Nephron progenitor cell (in vitro differentiated cells): ENCODE data around the gene FAM180A.
"Not testable (repeated sequence)": the region's sequence is repeated elsewhere in the genome, so short reads cannot be mapped to it uniquely, and the experiment has no call there.

Experiments
- DNase-seq: peaks from one replicate; pipeline ENCODE4 v3.0.0; 2021
- H3K27ac Mint-ChIP-seq: 2 replicates; pipeline ENCODE4 v1.8.0; 2021; ENCODE audit warnings: mild to moderate bottlenecking, moderate library complexity, mixed read lengths
- H3K27me3 Mint-ChIP-seq: 2 replicates; pipeline ENCODE4 v1.8.0; 2021; ENCODE audit warnings: mild to moderate bottlenecking, low read depth, mixed read lengths; ENCODE audit not compliant: poor library complexity
- H3K36me3 Mint-ChIP-seq: 2 replicates; pipeline ENCODE4 v1.8.0; 2021; ENCODE audit warnings: low read depth, mixed read lengths
- H3K4me1 Mint-ChIP-seq: 2 replicates; pipeline ENCODE4 v1.8.0; 2021; ENCODE audit warnings: mixed read lengths
- H3K4me3 Mint-ChIP-seq: 2 replicates; pipeline ENCODE4 v1.8.0; 2021; ENCODE audit warnings: mild to moderate bottlenecking, moderate library complexity, mixed read lengths
- H3K9me3 Mint-ChIP-seq: 2 replicates; pipeline ENCODE4 v1.8.0; 2021; ENCODE audit warnings: mild to moderate bottlenecking, moderate library complexity, mixed read lengths
- TF ChIP-seq, protein P1 (sequence below): fragments of 200-600 bp; sonication (generic); IDR thresholded peaks from 2 replicates; pipeline ENCODE4 v1.5.0; 2021; ENCODE audit warnings: antibody characterized with exemption

Gene FAM180A

DNA sequence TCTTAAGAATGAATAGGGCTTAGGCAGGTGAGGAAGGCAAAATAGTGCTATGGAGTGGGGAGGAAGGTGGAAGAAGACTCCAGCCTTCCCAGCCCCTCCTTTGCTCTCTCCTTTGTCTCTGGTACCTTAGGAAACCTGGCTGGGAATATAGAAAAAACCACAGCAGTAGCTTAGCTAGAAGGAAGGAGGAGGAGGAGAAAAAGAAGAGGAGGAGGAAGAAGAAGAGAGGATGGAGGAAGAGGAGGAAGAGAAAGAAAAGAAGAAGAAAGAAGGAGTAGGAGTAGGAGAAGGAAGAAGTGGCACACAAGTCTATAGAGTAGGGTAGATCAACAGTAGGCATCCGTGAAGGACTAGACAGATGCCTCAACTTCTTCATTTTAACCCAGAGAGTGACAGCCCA lies 36.5 kb upstream of the FAM180A start:
- Mint-ChIP-seq H3K4me3 (no peak overlapping the region), H3K36me3 (no peaks in the 10 kb centered on the region), H3K4me1 (peaks cover 10% of the 10 kb centered on the region), H3K27ac (no peak overlapping the region), H3K27me3 (peaks cover 10% of the 10 kb centered on the region), H3K9me3 (no peaks in the 10 kb centered on the region)
- no peak for DNase-seq
- TF ChIP-seq, protein P1, sequence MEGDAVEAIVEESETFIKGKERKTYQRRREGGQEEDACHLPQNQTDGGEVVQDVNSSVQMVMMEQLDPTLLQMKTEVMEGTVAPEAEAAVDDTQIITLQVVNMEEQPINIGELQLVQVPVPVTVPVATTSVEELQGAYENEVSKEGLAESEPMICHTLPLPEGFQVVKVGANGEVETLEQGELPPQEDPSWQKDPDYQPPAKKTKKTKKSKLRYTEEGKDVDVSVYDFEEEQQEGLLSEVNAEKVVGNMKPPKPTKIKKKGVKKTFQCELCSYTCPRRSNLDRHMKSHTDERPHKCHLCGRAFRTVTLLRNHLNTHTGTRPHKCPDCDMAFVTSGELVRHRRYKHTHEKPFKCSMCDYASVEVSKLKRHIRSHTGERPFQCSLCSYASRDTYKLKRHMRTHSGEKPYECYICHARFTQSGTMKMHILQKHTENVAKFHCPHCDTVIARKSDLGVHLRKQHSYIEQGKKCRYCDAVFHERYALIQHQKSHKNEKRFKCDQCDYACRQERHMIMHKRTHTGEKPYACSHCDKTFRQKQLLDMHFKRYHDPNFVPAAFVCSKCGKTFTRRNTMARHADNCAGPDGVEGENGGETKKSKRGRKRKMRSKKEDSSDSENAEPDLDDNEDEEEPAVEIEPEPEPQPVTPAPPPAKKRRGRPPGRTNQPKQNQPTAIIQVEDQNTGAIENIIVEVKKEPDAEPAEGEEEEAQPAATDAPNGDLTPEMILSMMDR: no peak

DNA sequence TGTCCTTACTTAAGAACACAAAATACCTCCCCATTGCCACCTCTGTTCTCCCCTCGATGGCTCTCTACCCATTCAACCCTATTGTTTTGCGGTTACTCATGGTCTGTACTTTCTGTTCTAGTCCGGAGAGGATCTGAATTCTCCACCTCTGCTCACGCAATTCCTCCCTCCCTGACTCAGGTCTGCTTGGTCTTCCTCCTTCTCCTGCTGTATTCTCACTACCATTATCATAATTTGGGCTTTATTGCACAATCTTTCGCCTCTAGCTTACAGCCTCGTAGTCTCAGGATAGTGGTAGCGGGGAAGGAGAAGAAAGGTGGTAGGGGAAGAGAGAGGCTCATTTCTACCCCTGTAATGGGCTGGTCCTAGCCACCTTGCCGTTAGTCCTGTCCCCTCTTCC lies 35.4 kb upstream of the FAM180A start:
- peaks cover 10% of the 10 kb centered on the region for H3K27me3 Mint-ChIP-seq
- TF ChIP-seq, protein P1: no peak
- no peak overlapping the region for H3K4me3 Mint-ChIP-seq
- H3K9me3 Mint-ChIP-seq: peaks cover 2% of the 10 kb centered on the region
- no peaks in the 10 kb centered on the region for H3K36me3 Mint-ChIP-seq
- H3K27ac Mint-ChIP-seq: no peak overlapping the region
- DNase-seq: no peak
- no peaks in the 10 kb centered on the region for H3K4me1 Mint-ChIP-seq

DNA sequence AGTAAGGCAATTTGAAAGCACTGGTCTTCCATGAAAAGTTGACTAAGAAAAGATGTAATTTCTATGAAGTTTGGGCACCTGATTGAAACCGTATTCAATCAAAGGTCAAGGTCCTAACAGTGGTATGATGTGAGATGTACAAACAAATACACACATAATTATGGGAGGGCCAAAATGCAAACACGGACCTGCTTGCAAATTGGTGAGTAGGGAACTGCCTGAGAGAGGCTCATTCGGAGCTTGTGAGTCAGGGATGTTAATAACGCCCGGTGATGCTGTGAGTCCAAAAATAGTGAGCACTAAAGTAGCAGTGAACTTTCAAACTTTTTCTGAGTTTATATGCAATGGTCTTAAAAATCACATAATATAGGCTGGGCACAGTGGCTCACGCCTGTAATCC lies 34.2 kb upstream of the FAM180A start:
- DNase-seq: no peak
- Mint-ChIP-seq H3K36me3 (peaks cover 11% of the 10 kb centered on the region), H3K9me3 (peaks cover 14% of the 10 kb centered on the region), H3K4me3 (no peak overlapping the region), H3K4me1 (no peaks in the 10 kb centered on the region), H3K27ac (no peak overlapping the region), H3K27me3 (peaks cover 4% of the 10 kb centered on the region)
- TF ChIP-seq, protein P1: no peak

DNA sequence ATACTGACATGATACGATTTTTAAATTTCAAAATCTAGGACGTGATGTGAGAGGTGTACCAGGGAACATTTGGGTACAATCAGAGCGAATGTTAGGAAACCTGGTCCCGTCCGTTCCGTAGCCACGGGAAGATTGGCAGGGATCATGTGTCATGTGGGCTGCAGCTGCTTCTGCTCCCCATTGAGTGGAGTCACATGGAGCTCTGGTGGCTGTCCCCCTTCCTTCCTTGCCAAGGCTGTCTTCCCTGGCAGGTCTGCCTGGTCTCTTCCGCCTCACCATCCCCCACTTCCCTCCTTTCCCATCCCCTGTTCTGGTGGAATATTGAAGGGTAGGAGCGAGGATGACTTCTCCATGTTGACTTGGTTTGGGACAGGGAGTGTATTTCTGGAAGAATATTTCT lies 33.8 kb upstream of the FAM180A start:
- H3K9me3 Mint-ChIP-seq: peaks cover 18% of the 10 kb centered on the region
- no peak for DNase-seq
- no peaks in the 10 kb centered on the region for H3K4me1 Mint-ChIP-seq
- peaks cover 4% of the 10 kb centered on the region for H3K27me3 Mint-ChIP-seq
- H3K36me3 Mint-ChIP-seq: peaks cover 14% of the 10 kb centered on the region
- no peak overlapping the region for H3K4me3 Mint-ChIP-seq
- no peak overlapping the region for H3K27ac Mint-ChIP-seq
- TF ChIP-seq, protein P1: no peak

DNA sequence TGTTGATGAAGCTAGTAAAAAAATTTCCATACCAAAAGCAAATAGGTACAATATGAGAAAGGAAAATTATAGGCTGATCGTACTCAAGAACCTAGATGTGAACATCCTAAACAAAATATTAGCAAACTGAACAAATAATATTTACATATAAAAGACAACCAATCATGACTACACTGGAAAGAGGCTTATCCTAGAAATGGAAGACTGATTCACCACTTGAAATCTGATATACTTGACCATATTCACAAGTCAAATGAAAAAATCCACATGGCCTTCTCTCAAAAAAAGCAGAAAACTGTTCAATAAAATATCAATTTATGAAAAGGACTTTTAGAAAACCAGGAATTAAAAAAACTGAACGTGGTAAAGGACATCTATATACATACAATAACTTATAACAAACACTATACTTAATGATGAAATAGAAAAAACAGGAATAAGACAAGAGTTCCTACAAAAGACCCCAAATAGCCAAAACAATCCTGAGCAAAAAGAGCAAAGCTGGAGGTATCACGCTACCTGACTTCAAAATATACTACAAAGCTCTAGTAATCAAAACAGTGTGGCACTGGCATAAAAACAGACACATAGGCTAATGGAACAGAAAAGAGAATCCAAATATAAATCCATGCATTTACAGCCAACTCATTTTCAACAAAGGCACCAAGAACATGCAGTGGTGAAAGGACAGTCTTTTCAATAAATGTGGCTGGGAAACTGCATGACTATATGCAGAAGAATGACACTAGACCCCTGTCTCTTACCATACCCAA lies 29.2 kb upstream of the FAM180A start:
- peaks cover 23% of the 10 kb centered on the region for H3K9me3 Mint-ChIP-seq
- DNase-seq: no peak
- H3K27me3 Mint-ChIP-seq: no peaks in the 10 kb centered on the region
- H3K4me1 Mint-ChIP-seq: peaks cover 16% of the 10 kb centered on the region
- peaks cover 14% of the 10 kb centered on the region for H3K36me3 Mint-ChIP-seq
- no peak overlapping the region for H3K4me3 Mint-ChIP-seq
- TF ChIP-seq, protein P1: no peak
- H3K27ac Mint-ChIP-seq: no peak overlapping the region

DNA sequence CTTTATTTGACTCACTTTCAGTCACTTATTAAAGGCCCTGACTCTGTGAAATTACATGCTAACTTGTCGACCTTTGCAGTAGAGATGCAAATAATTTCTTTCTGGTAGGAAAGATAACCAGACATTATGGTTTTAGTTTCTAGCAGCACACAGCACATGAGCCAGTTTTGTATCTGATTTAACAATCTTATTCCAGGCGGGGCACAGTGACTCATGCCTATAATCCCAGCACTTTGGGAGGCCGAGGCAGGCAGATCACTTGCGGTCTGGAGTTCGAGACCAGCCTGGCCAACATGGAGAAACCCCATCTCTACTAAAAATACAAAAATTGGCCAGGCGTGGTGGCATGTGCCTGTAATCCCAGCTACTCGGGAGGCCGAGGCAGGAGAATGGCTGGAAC lies 27.3 kb upstream of the FAM180A start:
- H3K27ac Mint-ChIP-seq, H3K27me3 Mint-ChIP-seq, DNase-seq, H3K4me3 Mint-ChIP-seq: not testable (repeated sequence)
- Mint-ChIP-seq H3K36me3 (peaks cover 14% of the 10 kb centered on the region), H3K4me1 (peaks cover 16% of the 10 kb centered on the region), H3K9me3 (peaks cover 23% of the 10 kb centered on the region)
